ENCODE data around the gene ELAPOR1.

ELAPOR1 gene

DNA sequence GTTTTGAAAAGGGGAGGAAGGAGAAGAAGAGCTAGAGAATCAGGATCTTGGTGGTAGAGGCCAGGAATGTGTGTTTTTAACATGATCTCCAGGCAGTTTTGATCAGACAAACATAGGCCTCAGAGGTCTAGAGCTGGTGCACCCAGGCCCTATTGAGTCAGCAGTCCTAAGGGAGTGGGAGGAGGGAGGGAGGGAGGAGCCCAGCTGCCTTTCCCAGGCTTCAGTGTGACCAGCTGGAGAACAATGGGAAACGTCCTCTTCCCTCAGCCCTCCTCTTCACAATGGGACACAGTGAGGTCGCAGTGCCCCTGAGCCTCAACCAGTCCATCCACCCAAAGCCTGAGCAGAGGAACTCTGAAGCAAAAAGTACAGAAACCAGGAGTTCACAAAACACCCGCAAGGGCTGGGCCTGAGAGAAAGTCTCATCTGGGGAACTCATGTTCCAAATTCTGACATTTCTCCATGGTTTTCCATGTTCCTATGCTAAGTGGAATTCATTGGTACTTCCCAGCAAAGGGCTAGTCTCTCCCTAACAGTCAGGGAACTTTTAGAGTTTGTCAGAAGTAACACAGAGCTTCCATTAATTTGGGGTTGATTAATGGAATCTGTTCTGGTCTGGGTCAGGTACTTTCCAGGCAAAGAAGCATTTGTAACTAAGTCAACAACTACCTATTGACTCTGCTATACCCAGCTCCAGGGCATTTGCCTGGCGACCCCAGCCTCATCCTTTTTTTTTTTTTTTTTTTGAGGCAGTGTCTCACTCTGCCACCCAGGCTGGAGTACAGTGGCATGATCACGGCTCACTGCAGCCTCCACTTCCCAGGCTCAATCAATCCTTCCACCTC is 37.5 kb downstream of the ELAPOR1 start:
- Histone ChIP-seq H3K27ac (replicated peaks) (no peak overlapping the region), H3K27me3 (ENCODE audit: insufficient read depth, poor library complexity, severe bottlenecking) (no peaks in the 10 kb centered on the region)
- DNase-seq (ENCODE audit: low read depth in 1 of 2, low spot score in 1 of 2) = no peak

DNA sequence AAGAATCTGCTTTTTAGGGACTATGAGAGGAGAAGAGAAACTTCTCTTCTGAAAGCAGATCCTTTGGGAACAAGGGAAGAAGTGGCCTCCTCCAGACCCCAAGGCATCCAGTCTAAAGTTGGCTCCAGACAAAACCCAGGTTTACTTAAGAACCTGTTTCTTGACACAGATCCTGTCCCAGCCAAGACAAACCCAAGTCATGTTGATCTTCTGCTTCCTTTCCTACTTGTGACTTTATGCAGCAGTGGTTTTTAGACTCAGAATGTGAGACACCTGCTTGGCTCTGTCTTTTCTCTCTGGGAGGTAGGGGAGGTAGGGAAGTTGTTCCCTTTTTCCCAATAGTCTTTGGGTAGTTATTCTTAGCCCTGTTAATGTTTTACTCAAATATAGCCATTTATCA is 38.3 kb downstream of the ELAPOR1 start:
- Histone ChIP-seq H3K27ac (replicated peaks) (no peak overlapping the region), H3K4me3 (replicated peaks; ENCODE audit: insufficient read depth, low read length) (no peak overlapping the region), H3K27me3 (ENCODE audit: insufficient read depth, poor library complexity, severe bottlenecking) (no peaks in the 10 kb centered on the region)
- DNase-seq (ENCODE audit: low read depth in 1 of 2, low spot score in 1 of 2) = no peak
- TF ChIP-seq SPI1 (IDR thresholded peaks at IDR 0.05; ENCODE audit: borderline replicate concordance, low read depth) = no peak

More for the DNA sequence above, 37.5 kb downstream of the ELAPOR1 start:
- no peak overlapping the region for H3K4me3 ChIP-seq (replicated peaks; ENCODE audit: insufficient read depth, low read length)
- TF ChIP-seq SPI1 (IDR thresholded peaks at IDR 0.05; ENCODE audit: borderline replicate concordance, low read depth) (no peak), GABPA (IDR thresholded peaks at IDR 0.05; ENCODE audit: low read depth) (no peak), POLR2AphosphoS5 (IDR thresholded peaks at IDR 0.05; ENCODE audit: low read depth) (no peak)
- TF ChIP-seq, protein P1, sequence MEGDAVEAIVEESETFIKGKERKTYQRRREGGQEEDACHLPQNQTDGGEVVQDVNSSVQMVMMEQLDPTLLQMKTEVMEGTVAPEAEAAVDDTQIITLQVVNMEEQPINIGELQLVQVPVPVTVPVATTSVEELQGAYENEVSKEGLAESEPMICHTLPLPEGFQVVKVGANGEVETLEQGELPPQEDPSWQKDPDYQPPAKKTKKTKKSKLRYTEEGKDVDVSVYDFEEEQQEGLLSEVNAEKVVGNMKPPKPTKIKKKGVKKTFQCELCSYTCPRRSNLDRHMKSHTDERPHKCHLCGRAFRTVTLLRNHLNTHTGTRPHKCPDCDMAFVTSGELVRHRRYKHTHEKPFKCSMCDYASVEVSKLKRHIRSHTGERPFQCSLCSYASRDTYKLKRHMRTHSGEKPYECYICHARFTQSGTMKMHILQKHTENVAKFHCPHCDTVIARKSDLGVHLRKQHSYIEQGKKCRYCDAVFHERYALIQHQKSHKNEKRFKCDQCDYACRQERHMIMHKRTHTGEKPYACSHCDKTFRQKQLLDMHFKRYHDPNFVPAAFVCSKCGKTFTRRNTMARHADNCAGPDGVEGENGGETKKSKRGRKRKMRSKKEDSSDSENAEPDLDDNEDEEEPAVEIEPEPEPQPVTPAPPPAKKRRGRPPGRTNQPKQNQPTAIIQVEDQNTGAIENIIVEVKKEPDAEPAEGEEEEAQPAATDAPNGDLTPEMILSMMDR (IDR thresholded peaks at IDR 0.05; ENCODE audit: insufficient read depth, low read length) = no peak

DNA sequence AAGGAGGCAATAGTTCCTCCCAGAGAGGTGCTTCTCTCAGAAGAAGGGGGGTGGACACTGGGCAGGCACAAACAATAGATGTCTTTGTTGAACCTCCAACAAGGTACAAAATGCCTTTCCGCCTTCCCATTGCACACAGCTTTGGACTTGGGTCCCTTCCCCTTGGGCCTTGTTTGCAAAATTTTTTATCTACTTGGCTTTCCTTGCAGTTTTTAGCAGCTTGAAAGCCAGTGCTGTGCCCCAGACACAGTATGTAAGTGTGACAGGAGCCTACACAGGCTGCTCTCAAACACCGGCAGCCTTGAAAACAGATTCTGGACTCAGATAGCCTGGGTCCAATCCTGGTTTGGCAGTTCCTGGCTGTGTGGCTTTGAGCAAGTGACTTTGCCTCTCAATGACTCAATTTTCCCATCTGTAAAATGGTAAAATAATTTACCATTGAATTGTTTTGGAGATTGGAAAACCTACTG is 43.0 kb downstream of the ELAPOR1 start:
- Histone ChIP-seq H3K4me3 (replicated peaks; ENCODE audit: insufficient read depth, low read length) (no peak overlapping the region), H3K27me3 (ENCODE audit: insufficient read depth, poor library complexity, severe bottlenecking) (no peaks in the 10 kb centered on the region), H3K27ac (replicated peaks) (no peak overlapping the region)
- TF ChIP-seq, protein P2, sequence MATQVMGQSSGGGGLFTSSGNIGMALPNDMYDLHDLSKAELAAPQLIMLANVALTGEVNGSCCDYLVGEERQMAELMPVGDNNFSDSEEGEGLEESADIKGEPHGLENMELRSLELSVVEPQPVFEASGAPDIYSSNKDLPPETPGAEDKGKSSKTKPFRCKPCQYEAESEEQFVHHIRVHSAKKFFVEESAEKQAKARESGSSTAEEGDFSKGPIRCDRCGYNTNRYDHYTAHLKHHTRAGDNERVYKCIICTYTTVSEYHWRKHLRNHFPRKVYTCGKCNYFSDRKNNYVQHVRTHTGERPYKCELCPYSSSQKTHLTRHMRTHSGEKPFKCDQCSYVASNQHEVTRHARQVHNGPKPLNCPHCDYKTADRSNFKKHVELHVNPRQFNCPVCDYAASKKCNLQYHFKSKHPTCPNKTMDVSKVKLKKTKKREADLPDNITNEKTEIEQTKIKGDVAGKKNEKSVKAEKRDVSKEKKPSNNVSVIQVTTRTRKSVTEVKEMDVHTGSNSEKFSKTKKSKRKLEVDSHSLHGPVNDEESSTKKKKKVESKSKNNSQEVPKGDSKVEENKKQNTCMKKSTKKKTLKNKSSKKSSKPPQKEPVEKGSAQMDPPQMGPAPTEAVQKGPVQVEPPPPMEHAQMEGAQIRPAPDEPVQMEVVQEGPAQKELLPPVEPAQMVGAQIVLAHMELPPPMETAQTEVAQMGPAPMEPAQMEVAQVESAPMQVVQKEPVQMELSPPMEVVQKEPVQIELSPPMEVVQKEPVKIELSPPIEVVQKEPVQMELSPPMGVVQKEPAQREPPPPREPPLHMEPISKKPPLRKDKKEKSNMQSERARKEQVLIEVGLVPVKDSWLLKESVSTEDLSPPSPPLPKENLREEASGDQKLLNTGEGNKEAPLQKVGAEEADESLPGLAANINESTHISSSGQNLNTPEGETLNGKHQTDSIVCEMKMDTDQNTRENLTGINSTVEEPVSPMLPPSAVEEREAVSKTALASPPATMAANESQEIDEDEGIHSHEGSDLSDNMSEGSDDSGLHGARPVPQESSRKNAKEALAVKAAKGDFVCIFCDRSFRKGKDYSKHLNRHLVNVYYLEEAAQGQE (IDR thresholded peaks at IDR 0.05; ENCODE audit: insufficient replicate concordance, low read depth) = no peak
- no peak for TF ChIP-seq GABPA (IDR thresholded peaks at IDR 0.05; ENCODE audit: low read depth)
- TF ChIP-seq POLR2AphosphoS5 (IDR thresholded peaks at IDR 0.05; ENCODE audit: low read depth) = no peak
- TF ChIP-seq, protein P1 (IDR thresholded peaks at IDR 0.05; ENCODE audit: insufficient read depth, low read length) = no peak
- TF ChIP-seq SPI1 (IDR thresholded peaks at IDR 0.05; ENCODE audit: borderline replicate concordance, low read depth) = no peak
- no peak for DNase-seq (ENCODE audit: low read depth in 1 of 2, low spot score in 1 of 2)

DNA sequence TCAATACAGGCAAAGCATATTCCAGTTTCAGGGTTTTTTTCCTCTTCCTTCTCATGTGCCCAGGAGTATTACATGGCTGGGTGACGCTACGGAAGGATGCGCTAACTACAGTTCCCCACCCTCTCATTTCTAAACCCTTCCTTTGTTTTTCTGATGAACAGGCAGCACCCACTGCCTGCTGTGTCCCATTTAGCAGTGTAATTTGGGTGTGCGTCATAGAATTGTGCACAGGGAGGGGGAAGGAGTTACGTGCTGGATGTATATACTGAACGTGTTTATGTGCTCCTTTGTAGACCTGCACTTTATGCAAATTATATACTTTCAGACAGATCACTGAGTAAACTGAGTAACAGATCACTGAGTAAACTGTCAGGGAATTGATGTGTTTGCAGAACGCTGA is 44.5 kb downstream of the ELAPOR1 start:
- Histone ChIP-seq H3K27ac (replicated peaks) (no peak overlapping the region), H3K27me3 (ENCODE audit: insufficient read depth, poor library complexity, severe bottlenecking) (no peaks in the 10 kb centered on the region), H3K4me3 (replicated peaks; ENCODE audit: insufficient read depth, low read length) (no peak overlapping the region)
- TF ChIP-seq SPI1 (IDR thresholded peaks at IDR 0.05; ENCODE audit: borderline replicate concordance, low read depth) = no peak
- TF ChIP-seq, protein P2 (IDR thresholded peaks at IDR 0.05; ENCODE audit: insufficient replicate concordance, low read depth) = no peak
- no peak for TF ChIP-seq POLR2AphosphoS5 (IDR thresholded peaks at IDR 0.05; ENCODE audit: low read depth)
- no peak for TF ChIP-seq GABPA (IDR thresholded peaks at IDR 0.05; ENCODE audit: low read depth)
- TF ChIP-seq, protein P1 (IDR thresholded peaks at IDR 0.05; ENCODE audit: insufficient read depth, low read length) = no peak
- DNase-seq (ENCODE audit: low read depth in 1 of 2, low spot score in 1 of 2) = no peak

Data from HL-60 (cell line).